ENCODE results near the gene PTK7. TPM values are rescaled to one million over a fixed set of nuclear protein-coding genes. Genes with fewer than 3 reads are reported as not detected.
A peak's percentile ranks its signal among the peaks of the same experiment; 100 is the strongest.

PTK7 gene
- total RNA-seq, 2 experiments from 2014 or later, result 13.0 to 18.5 TPM

DNA sequence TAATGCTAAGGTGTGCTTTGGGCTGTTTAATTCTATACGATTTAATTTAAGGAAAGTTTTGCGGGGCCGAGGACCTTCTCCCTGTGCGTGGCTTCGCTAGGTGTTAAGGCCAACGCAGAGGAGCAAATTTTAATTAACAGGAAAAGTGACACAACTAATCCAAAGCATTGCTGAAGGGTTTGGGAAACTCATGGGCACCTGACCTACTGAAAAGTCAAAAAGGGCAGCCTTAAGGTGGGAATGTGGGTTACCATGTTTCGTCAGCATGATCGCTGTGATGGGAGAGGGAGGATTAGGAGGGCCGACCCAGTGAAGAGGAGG lies 105.5 kb downstream of the PTK7 start:
- BruUV-seq (replicated peaks), result no TSS peak
- Histone ChIP-seq H3K79me2 (ENCODE audit: insufficient read depth, low read depth, low read length) (no peaks in the 10 kb centered on the region), H2AFZ (ENCODE audit: low read length) (peak overlapping the region; percentile 85), H3K9me2 (ENCODE audit: insufficient read depth, low read length) (no peaks in the 10 kb centered on the region), H3K4me1 (ENCODE audit: insufficient read depth, low read length, poor library complexity, severe bottlenecking) (peaks cover 23% of the 10 kb centered on the region), H3K9me3 (ENCODE audit: low read length) (no peaks in the 10 kb centered on the region), H3K36me3 (ENCODE audit: insufficient read depth, low read length) (peaks cover 28% of the 10 kb centered on the region), H4K20me1 (ENCODE audit: insufficient read depth, low read length) (no peaks in the 10 kb centered on the region), H3K27ac (ENCODE audit: low read depth, low read length, poor library complexity, severe bottlenecking) (peak overlapping the region; percentile 51), H3K4me2 (ENCODE audit: low read length) (peak overlapping the region; percentile 96), H3K4me3 (ENCODE audit: low read depth, low read length, poor library complexity, severe bottlenecking) (peak overlapping the region; percentile 85)
- no peak for DNase-seq (ENCODE audit: low spot score)
- TF ChIP-seq CTCF (conservative IDR thresholded peaks at IDR 0.05; ENCODE audit: low read length) (no peak), EZH2phosphoT487 (IDR thresholded peaks at IDR 0.05; ENCODE audit: borderline replicate concordance, low read depth, low read length) (no peak)
- POLR2A ChIA-PET, result interaction anchor here (1.0 kb wide), 1 partner anchor 18 kb away, joined by 3 read pairs; no protein-coding TSS in a partner anchor
- intact Hi-C loops (cut with micrococcal nuclease; ENCODE audit: unreplicated experiment), result no loop called here
- CTCF ChIA-PET (ENCODE audit: unreplicated experiment), result no interaction called here

DNA sequence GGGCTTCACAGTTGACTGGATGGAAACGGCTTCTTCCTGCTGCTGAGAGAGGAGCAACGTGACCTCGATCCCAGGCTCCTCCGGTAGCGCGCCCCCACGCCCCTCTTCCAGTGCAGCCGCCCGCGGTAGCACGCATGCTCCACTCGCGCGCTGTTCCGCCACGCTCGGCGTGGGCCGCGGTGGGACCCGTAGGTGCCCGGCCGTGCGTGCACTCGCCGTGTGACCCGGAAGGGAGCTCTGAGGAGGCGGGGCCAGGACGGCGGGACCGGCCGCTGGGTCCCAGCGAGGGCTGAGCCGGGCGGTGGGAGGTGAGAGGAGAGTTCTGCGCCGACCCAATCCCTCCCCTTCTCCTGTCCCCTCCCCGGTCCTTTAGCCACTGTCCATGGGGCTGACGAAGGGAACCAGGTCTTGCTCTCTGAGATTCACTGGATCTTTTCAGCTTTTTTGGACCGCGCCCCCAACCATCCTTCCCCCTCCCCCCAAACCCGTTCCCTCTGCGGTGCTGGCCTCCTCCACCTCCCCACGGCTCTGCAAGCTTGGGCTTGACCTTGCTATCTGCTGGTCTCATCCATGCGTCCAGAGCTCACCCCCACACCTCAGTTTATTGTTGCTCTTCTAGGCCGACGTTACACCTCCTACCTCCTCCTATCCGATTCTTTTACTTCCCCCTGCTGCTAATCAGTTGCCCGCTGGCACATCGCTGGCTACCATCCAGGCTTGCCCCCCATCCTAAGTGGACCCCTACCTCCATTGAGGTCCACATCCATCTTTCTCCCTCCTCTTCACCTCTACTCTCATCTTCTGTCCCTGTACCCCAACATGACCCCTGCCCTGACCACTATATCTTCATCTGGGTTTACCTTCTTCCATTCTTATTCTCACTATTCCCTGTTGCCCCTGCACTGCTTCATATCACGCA lies 106.1 kb downstream of the PTK7 start, which contains the start of gene CUL9:
CUL9 (plus strand) TSS at position 255 of the 919 bp plus-strand sequence. CDS start 2,115 bp downstream, outside the sequence.
- Histone ChIP-seq H3K4me1 (ENCODE audit: insufficient read depth, low read length, poor library complexity, severe bottlenecking) (peaks cover 23% of the 10 kb centered on the region), H3K36me3 (ENCODE audit: insufficient read depth, low read length) (peaks cover 27% of the 10 kb centered on the region), H3K4me2 (ENCODE audit: low read length) (peak within 1 kb of the TSS; percentile 96), H3K4me3 (ENCODE audit: low read depth, low read length, poor library complexity, severe bottlenecking) (peak within 1 kb of the TSS; percentile 85), H3K9me3 (ENCODE audit: low read length) (no peaks in the 10 kb centered on the region), H4K20me1 (ENCODE audit: insufficient read depth, low read length) (no peaks in the 10 kb centered on the region), H3K9me2 (ENCODE audit: insufficient read depth, low read length) (no peaks in the 10 kb centered on the region), H2AFZ (ENCODE audit: low read length) (peak within 1 kb of the TSS; percentile 85), H3K79me2 (ENCODE audit: insufficient read depth, low read depth, low read length) (no peaks in the 10 kb centered on the region), H3K27ac (ENCODE audit: low read depth, low read length, poor library complexity, severe bottlenecking) (peak within 1 kb of the TSS; percentile 51)
- TF ChIP-seq EZH2phosphoT487 (IDR thresholded peaks at IDR 0.05; ENCODE audit: borderline replicate concordance, low read depth, low read length) (no peak), CTCF (conservative IDR thresholded peaks at IDR 0.05; ENCODE audit: low read length) (no peak)
- BruUV-seq (replicated peaks), result no TSS peak
- CTCF ChIA-PET (ENCODE audit: unreplicated experiment), result interaction anchor here (0.5 kb wide), 1 partner anchor 411 kb away, joined by 3 read pairs; no protein-coding TSS in a partner anchor
- POLR2A ChIA-PET, result interaction anchor here (0.6 to 1.6 kb wide), 6 partner anchors 15 to 253 kb away, joined by 3 to 5 read pairs (median 3); partner anchors contain the start of gene CNPY3
- peak; percentile 89 for DNase-seq (ENCODE audit: low spot score)
- intact Hi-C loops (cut with micrococcal nuclease; ENCODE audit: unreplicated experiment), result no loop called here

Data from OCI-LY7 (cell line).